NCI-H187 treated with DMSO at 0.1 percent for 48 hours (cell line): ENCODE results near the gene TPSB2.
"Not testable (repeated sequence)": the region's sequence is repeated elsewhere in the genome, so short reads cannot be mapped to it uniquely, and the experiment has no call there.

Experiments
- DNase-seq: peaks from one replicate; lab custom pipeline; 2025; lab: John Stamatoyannopoulos, UW

The TPSB2 gene

DNA sequence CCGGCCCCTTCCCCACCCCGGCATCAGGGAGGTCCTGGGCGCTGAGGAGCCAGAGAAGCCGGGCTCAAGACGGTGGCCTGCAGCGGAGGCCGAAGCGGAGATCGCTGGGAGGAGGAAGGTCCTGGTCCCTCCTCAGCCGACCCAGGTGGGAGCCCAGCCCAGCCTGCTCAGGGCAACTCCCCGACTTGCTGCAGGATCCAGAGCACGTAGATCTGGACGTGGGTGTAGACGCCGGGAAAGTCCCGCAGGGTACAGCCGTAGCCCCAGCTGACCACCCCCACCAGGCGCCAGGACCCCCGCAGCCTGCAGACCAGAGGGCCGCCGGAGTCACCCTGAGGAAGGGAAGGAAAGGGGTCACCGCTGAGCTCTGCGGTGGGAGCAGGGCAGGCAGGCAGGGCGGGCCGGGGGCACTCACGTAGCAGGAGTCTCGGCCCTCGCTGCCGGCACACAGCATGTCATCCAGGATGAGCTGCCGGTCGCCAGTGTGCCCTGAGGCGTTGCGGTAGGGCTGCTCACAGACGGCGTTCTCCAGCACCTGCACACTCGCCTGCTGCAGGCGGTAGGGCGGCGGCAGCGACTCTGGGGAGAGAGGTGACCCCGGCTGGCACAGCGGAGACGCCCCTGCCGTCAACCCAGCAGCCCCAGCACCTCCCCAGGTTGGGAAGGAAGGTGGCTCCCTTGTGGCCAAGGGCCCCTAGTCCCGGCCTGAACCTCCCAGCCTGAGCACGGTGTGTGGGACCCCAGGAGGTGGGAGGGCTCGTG is 31.3 kb upstream of the TPSB2 start:
- no peak for DNase-seq

DNA sequence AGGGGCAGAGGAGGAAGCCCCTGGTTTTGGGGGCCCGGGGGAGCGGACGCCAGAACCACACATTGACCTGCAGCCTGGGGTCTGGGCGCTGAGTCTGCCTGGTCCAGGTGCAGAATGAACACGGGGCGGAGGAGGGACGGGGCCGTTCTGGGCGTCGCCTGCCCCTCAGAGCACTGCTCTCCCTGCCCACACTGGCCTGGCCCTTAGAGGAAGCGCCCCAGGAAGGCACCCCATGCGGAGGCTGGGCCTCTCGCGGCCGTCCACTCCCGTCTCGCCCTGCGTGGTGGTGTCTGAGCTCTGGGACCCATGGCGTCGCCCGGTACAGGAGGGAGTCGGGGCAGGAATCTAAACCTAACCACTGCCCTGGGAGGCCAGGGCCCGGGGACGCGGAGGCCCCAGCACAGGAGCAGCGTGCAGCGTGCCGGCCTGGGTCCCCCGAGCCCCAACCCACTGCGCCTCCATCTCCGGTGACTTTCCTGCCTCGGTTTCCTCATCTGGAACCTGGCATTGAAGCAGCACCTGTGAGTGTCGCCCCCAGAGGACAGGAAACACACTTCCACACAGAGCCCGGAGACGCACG is 30.2 kb upstream of the TPSB2 start:
- DNase-seq: no peak

DNA sequence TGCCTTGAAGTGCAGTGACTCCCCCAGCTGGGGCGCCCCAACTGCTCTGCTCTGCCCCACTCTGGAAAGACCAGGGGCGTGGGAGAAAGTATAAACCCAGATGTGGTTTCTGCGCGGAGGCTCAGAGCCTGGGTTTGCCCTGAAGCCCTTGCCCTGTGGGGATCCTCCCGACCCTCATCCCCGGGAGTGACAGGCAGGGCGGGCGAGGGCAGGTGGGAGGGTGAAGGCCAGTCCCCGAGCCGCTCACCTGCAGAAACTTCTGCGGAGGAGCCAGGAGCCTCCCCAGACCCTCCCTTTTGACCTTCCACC is 29.7 kb upstream of the TPSB2 start:
- no peak for DNase-seq

DNA sequence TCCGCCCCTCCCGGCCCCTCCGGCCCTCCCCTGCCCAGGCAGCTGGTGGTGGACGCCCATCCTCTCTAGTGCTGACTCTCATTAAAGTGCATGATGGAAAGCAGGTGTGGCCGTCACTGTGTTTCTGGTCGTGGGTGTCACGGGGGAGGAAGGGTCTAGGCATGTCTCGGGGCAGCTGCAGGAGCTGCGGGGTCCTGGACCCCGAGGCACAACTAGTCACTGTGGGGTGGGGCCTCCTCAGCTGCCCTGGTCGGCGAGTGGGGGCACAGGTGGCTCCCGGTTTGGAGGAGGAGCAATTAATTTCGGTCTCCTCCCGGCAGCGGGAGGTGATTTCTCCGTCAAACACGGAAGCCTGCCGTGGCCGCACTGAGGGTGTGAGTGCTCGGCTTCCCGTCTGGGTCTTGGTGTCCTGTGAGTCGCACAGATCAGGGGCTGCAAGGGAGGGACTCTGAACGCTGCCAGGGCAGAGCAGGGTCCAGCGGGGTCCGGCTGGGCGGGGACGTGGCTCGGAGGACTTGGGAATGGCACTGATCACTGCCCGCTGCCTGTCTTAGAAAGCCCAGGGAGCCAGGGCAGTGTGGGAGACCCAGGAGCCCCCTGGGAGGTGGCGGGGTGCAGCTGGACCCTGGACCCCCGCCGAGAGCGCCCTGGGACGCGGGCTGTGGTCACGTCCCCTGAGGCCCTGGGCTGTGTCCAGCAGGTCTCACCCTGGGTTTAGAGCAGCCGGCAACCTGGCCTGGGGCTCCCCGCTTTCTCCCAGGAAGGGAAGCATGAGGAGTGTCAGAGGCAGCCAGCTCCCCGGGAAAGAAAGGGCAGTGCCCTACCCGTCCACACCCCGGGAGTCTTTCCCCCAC is 29.1 kb upstream of the TPSB2 start:
- no peak for DNase-seq

DNA sequence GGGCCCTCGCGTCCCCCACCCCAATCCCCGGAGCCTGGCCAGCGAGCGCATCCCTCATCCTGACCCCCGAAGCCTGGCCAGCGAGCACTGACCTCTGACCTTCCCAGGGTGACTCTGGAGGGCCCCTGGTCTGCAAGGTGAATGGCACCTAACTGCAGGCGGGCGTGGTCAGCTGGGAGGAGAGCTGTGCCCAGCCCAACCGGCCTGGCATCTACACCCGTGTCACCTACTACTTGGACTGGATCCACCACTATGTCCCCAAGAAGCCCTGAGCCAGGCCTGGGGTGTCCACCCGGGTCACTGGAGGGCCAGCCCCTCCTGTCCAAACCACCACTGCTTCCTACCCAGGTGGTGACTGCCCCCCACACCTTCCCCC is 28.2 kb upstream of the TPSB2 start:
- DNase-seq: no peak

DNA sequence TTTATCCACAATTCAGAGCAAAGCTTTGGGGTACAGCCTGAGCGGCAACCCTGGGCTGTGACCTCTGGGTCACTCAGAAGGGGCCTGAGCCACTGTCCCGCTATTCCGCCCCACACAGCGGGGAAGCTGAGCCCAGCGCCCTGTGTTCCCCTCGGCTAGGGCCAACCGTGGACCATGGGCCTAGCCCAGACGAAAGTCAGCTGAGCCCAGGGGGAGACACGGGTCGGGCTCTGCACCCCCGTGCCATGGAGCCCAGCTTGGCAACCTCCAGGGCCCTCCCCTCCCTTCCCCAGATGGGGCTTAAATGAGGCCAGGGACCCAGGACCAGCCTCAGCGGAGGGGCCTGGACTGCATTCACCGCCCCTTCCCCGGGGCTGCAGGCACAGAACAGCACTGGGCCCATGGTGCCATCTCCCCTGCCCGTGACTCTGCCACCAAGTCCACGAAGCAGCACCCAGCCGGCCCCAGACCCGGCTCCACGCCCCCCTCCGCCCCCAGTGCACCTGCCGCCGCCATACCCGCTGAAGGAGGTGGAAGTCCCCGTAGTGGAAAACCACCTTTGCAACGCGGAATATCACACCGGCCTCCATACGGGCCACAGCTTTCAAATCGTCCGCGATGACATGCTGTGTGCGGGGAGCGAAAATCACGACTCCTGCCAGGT is 27.7 kb upstream of the TPSB2 start:
- DNase-seq: no peak

DNA sequence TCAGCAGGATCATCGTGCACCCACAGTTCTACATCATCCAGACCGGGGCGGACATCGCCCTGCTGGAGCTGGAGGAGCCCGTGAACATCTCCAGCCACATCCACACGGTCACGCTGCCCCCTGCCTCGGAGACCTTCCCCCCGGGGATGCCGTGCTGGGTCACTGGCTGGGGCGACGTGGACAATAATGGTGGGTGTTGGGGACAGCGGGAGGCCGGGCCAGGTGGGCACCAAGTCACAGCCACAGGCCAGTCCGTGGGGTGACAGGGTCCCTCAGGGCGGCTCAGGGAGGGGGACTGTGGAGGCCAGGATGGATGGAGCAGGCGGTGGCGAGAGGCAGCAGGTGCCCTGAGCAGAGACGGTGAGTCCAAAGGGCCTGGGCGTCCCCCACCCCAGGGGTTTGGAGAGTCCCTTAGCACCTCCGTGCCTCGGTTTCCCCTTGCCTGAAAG is 26.9 kb upstream of the TPSB2 start:
- no peak for DNase-seq

DNA sequence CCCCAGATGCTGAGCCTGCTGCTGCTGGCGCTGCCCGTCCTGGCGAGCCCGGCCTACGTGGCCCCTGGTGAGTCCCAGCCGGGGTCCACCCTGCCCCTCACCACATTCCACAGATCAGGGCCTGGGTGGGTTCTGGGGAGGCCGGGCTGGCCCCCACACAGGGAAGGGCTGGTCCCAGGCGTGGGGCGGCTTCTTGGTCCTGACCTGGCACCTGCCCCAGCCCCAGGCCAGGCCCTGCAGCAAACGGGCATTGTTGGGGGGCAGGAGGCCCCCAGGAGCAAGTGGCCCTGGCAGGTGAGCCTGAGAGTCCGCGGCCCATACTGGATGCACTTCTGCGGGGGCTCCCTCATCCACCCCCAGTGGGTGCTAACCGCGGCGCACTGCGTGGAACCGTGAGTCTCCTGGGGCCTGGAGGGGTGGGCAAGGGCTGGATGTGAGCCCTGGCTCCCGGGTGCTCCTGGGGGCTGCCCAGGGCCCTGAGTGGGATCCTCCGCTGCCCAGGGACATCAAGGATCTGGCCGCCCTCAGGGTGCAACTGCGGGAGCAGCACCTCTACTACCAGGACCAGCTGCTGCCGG is 26.4 kb upstream of the TPSB2 start:
- DNase-seq: not testable (repeated sequence)

DNA sequence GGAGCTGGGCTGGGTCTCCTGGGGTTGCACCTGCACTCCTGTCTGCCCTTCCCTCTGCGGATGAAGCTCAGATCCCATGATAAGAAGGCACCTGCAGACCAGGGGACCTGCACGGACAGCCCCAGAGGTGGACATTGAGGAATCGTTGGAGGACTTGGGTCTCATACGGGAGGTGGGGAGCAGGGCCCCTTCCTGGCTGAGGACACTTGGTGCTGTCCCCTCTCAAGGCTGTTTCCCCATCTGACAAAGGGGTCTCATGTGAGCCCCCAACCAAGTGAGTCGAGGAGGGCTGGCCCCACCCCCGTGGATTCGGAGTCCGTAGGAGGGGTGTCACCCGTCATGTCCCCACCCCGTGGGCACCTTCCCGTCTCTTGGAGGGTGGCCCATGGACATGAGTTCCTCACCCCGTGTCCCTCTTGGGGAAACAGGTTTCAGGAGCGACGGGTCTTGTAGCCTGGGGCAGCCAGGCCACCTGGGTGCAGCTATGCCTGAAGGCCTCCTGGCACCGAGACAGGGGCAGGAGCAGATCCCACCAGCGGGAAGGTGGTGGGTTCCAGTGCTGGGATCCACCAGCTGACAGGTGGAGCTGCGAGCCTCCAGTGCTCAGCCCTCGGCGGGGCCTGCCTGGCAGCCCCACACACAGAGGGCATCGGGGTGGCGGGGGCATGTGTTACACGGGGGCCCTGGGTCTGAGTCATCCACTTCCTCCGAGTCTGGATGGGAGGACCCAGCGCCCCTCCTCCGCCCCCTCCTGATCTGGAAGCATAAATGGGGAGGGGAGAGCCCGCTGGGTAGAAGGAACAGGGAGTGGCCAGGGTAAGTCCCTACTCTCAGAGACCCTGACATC is 25.5 kb upstream of the TPSB2 start, which contains the start of gene TPSD1:
TPSD1 (plus strand) TSS at position 794 of the 847 bp plus-strand sequence. CDS start 212 bp downstream, outside the sequence.
- DNase-seq: not testable (repeated sequence)

DNA sequence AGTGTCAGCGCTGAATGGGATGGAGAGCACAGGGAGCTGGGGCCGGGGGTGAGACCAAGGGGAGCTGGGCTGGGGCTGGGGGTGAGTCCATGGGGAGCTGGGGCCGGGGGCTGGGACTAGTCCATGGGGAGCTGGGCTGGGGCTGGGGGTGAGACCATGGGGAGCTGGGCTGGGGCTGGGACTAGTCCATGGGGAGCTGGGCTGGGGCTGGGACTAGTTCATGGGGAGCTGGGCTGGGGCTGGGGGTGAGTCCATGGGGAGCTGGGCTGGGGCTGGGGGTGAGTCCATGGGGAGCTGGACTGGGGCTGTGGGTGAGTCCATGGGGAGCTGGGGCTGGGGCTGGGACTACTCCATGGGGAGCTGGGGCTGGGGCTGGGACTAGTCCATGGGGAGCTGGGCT is 24.8 kb upstream of the TPSB2 start:
- not testable (repeated sequence) for DNase-seq

DNA sequence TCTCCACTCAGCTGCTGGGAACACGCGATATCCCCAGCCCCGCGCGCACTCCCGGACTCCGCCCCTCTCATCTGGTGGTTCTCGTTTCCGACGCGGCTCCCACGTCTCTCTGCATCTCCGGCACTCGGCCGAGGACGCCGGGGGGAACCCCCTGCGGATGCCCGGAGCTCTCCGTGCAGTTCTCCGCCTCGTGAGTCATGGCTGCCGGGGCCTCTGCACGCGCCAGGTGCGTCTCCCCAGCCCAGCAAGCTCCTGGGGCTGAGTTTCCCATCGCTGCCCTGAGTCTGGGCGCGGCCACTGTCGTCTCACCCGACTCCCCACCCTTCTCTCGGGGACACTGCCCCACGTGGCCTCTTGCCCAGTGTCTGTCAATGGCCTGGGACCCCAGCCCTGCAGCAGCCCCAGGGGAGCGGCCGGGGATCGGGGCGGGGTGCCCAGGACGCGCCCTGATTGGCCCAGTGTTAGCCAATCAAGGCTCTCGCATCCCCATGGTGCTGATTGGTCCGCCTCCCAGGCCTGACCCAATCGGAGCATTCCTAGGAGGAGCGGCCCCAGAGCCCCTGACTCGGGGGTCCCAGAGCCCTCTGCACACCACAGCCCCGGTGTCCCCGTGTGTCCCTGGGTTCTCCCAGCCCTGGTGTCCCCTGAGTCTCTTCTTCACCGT is 23.8 kb upstream of the TPSB2 start:
- DNase-seq: not testable (repeated sequence)

DNA sequence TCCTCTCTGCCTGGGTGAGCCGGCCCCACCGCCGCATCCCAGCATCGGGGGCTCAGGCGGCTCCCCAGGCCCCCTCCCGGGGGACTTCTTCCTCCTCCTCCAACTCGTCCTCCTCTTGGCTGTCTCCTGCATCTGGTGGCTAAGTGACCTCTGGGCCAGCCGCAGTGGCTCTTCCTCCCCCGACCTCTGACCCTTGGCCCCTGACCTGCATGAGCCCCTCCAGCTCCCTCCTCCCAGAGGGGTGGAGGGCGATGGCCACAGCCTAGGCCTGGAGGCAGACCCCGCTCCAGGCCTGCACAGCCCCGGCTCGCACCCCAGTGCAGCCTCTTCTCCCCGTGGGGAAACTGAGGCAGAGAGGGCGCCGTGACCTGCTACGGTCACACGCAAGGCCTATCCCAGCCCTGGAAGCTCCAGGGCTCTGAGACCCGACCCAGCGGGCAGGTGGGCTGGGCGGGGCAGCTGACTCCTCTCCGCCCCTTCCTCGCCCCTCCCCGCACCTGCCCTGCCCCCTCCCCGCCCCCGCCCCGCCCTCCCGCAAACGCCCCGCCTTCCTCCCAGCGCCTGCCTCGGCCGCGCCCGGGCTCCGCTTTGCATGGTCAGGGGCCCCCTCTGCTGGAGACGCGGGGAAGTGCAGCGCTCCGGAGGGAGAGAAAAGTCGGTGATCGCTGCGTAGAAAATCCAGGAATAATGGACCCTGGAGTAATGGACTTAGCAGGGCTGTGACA is 19.2 kb upstream of the TPSB2 start:
- DNase-seq: not testable (repeated sequence)

DNA sequence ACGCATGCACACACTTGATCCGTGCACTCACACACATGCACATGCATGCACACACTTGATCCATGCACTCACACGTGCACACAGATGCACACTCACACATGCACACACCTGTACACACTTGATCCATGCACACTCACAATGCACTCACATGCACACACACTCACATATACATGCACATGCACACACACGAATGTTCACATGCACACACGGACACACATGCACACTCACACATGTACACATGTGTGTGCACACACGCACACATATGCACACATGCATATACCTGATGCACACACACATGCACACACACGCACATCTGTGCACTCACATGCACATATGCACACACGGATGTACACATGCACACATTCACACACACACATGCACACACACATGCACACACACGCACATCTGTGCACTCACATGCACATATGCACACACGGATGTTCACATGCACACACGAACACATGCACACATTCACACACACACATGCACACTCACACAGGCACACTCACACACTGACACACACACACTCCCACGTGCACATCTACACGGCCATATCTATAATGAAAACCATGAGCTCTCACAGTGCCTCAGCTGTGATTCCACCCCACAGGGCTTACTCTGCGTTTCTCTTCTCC is 18.0 kb upstream of the TPSB2 start:
- DNase-seq: not testable (repeated sequence)

DNA sequence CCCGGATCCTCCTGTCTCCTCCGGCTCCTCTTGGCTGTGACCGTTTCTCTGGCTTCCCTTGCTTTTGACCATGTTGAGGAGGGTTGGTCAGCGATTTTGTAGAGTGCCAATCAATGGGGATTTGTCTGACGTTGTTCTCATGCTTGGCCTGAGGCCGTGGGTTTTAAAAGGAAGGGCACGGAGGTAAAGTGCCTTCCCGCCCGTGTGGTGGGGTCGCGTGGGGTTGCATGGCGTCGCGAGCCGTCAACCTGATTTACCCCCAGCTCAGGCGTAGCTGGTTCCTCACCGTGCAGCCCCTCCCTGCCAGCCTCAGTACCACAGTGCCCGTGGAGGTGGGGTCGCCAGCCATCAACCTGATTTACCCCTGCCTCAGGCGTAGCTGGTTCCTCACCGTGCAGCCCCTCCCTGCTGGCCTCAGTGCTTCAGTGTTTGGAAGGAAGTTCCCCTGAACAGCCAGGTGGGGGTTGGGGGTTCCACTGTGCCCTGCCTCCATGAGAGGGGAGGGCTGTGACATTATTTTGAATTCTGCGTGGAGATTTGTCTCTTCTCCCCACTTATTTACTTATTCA is 15.6 kb upstream of the TPSB2 start:
- DNase-seq: no peak

DNA sequence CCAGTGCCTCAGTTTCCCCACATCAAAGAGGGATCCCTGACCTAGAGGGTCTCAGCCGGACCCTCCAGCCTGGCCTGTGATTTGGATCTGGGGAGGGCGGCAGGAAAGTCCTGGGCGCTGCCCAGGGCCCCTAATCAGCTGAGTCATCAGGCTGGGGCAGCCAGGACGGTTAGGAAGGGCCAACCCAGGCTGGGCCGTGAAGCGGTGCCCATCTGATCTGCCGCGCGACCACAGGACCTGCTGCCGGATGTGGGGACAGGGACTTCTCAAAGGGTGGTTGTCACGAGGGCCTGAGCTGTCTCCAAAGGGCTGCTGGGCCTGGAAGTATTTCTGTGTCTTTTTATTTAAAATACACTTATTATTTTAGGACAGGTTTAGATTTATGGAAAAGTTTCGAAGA is 14.9 kb upstream of the TPSB2 start:
- no peak for DNase-seq

DNA sequence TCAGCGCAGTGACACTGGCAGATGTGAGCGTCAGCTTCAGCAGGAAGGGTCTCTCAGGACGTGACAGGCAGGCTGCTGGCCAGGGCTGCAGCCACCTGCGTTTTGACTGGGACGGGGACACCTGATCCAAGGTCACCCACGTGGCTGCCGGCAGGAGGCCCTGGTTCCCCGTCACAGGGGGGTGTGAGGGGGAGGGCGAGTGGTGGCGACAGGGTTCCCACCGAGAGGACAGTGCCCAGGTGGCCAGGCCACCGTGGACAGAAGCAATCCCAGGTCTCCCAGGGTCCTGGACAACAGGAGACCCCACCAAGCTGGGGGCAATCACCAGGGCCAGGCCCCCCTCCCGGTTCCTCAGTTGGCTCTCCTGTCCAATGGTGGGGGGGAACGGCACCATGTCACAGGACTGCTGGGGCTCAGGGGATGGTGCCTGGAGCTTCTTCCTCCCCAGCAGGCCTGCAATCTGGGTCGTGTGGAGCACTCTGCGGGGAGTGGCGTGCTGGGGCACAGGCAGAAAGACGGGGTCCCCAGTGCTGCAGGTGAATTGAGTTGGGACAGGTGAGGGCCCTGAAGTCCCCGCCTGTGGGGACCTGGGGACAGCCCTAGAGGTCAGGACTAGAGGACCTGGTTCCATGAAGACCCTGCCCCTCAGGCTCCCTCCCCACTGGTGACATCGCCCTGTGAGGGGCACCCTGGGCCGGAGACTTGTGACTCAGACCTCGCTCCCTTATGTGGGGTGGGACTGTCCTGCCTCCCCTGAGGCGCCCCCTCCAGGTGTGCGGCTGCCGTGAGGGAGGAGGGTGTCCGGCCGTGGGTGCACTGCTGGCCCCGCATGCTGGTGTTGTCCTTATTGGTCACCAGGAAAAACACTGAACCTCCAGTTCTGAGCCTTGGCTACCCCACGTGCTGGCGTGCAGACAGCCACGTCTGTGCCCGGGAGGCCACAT is 14.2 kb upstream of the TPSB2 start:
- not testable (repeated sequence) for DNase-seq

DNA sequence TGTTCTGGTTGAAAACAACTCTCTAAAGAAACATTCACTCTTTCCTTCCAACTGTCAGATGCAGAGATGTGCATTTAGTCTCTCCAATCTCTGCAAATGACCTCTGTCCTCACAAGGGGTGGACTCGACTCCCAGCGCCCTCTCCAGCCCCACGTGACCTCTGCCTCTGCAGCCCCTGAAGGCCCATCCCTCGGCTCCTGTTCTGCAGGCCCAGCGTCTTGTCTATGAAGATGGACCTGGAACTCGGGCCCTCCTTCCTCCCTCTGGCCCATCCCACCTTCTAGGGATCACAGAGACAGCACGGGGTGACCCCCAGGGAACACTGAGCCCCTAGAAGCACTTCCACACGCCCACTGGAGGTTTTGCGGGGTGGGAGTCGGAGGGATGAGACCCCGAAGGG is 13.4 kb upstream of the TPSB2 start:
- not testable (repeated sequence) for DNase-seq

DNA sequence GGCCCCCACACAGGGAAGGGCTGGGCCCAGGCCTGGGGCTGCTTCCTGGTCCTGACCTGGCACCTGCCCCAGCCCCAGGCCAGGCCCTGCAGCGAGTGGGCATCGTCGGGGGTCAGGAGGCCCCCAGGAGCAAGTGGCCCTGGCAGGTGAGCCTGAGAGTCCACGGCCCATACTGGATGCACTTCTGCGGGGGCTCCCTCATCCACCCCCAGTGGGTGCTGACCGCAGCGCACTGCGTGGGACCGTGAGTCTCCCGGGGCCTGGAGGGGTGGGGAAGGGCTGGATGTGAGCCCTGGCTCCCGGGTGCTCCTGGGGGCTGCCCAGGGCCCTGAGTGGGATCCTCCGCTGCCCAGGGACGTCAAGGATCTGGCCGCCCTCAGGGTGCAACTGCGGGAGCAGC is 11.1 kb upstream of the TPSB2 start:
- not testable (repeated sequence) for DNase-seq
